GM13977 (cell line): ENCODE data around the gene RTCA.
"Not testable (repeated sequence)": the region's sequence is repeated elsewhere in the genome, so short reads cannot be mapped to it uniquely, and the experiment has no call there.

ENCODE experiments used
- DNase-seq: peaks from one replicate; pipeline ENCODE4 v3.0.0; 2012; ENCODE audit warnings: low spot score
- CTCF ChIP-seq: IDR thresholded peaks from 2 replicates; pipeline ENCODE4 v1.5.1; 2012; ENCODE audit warnings: mild to moderate bottlenecking, control low read depth; ENCODE audit not compliant: insufficient read depth; ENCODE audit errors: extremely low read depth, missing control alignments
- in situ Hi-C: fragments of 300-500 bp; cut with MboI; formaldehyde crosslinking; loops from one replicate; pipeline ENCODE4 v1.12.0; 2022; ENCODE audit warnings: low sequenced_read_pairs, low pct_unique_long_range_greater_than_20kb, mixed read lengths, inconsistent platforms; ENCODE audit not compliant: unreplicated experiment

The RTCA gene

GRCh38 chr1:100323419-100324106 lies 57.5 kb downstream of the RTCA start:
- no peak for DNase-seq
- in situ Hi-C loops: no loop called here
- no peak for TF ChIP-seq CTCF

DNA sequence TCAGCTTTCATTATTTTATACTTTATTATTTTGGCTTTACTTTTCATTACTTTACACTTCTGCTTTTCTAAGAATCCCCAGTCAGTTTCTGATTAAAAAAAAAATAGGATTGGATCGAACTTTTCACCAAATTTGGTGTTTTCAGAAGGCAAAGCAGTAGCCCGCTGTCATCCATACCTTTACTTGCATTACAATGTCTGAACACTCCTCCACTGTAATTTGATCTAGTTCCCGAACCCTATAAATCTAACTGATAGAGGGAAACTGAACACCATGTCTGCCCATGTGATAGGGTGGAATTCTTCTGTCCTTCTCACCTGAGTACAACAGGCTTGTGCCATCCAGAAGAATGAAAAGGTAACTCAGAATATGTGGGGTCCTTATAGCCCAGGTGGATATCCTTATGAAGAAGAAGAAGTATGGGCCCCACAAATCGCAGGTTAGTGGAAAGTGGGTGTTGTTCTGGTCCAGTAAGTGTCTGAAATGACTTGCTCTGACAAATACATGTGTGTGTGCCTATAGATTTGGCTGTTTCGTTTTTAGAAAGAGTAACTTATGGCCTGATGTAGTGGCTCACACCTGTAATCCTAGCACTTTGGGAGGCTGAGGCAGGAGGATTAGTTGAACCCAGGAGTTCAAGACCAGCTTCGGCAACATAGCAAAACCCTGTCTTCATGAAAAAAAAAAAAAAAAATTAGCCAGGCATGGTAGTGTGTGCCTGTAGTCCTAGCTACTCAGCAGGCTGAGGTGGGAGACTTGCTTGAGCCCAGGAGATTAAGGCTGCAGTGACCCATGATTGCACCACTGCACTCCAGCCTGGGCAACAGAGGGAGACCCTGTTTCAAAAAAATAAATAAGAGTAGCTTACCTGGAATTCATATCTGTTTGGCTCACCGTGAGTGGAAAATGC lies 59.7 kb downstream of the RTCA start:
- DNase-seq: no peak
- TF ChIP-seq CTCF: no peak
- in situ Hi-C loops: no loop called here

- in situ Hi-C loops, DNase-seq: not testable (repeated sequence)
Measured at GRCh38 chr1:100326325-100326670, 60.3 kb downstream of the RTCA start.

DNA sequence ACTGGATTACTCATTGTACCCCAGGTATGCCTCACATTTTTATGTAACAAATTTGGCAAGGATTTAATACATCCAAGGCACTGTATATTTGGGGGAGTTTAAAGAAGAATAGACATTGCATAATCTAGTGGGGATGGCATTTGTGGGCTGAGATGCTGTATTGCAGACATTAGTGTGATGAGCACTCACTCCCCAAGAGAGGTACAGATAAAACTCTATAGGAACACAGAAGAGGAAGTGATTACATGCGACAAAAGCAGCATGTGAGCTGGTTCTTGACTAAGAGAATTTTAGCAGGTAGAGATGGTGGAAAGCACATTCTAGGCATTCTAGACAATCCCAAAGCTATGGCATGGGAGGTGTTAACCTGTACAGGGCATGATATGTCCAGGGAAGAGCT lies 62.1 kb downstream of the RTCA start:
- in situ Hi-C loops: no loop called here
- no peak for DNase-seq
- no peak for TF ChIP-seq CTCF

- in situ Hi-C loops, DNase-seq: not testable (repeated sequence)
Measured at GRCh38 chr1:100331146-100331545, 65.1 kb downstream of the RTCA start.

GRCh38 chr1:100332331-100332730 lies 66.3 kb downstream of the RTCA start:
- in situ Hi-C loops: no loop called here
- DNase-seq: no peak

GRCh38 chr1:100335436-100335835 lies 69.4 kb downstream of the RTCA start:
- DNase-seq: no peak
- TF ChIP-seq CTCF: no peak
- in situ Hi-C loops: no loop called here

More at GRCh38 chr1:100332331-100332730, 66.3 kb downstream of the RTCA start:
- TF ChIP-seq CTCF: no peak

DNA sequence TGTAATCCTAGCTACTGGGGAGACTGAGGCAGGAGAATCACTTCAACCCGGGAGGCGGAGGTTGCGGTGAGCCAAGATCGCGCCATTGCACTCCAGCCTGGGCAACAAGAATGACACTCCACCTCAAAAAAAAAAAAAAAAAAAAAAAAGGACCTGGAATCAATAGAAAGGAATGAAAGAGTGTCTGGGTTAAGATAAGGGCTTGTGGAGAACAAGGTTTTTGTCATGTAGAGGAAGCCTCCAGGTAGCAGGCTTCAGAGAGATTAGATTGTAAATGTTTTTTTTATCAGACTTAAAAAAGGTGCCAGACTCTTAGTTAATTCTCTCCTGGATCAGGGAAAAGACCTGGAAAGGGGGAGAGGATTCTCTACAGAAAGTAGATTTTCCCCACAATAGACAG lies 71.9 kb downstream of the RTCA start:
- in situ Hi-C loops, DNase-seq: not testable (repeated sequence)

- DNase-seq, in situ Hi-C loops: not testable (repeated sequence)
Measured at GRCh38 chr1:100339735-100340134, 73.7 kb downstream of the RTCA start.
